Sigmoid colon (tissue), 4 donors: ENCODE results near the gene TPP2.

Experiments used
- EP300 ChIP-seq, 4 donors: sonication (generic); formaldehyde crosslinking; IDR thresholded peaks; one replicate each; pipeline ENCODE4 v1.6.1; 2017; ENCODE audit warnings: antibody characterized with exemption in 4 of 4
- POLR2A ChIP-seq, 2 donors: fragments of 450-650 bp; IDR thresholded peaks; one replicate each; pipeline ENCODE4 v1.6.1; 2016; ENCODE audit warnings: antibody characterized with exemption in 2 of 2, mild to moderate bottlenecking in 2 of 2, moderate library complexity in 2 of 2

GRCh38 chr13:102638741-102639140, 42.0 kb downstream of the TPP2 start:
- TF ChIP-seq POLR2A (IDR thresholded peaks at IDR 0.05) (no peak), EP300 (IDR thresholded peaks at IDR 0.05) (no peak)
